D721Med (cell line): ENCODE data around the gene SECISBP2L.

Experiments used
- DNase-seq: peaks from one replicate; pipeline ENCODE4 v3.0.0; 2011; ENCODE audit warnings: low spot score; ENCODE audit not compliant: insufficient read length
- FAIRE-seq: peaks from 2 replicates; lab custom pipeline; 2011; peaks lifted over from hg19 to GRCh38; lab: Jason Lieb, UNC
- TF ChIP-seq, protein P1 (sequence below): IDR thresholded peaks from 2 replicates; pipeline ENCODE4 v1.5.1; 2012; ENCODE audit warnings: mild to moderate bottlenecking, control low read depth; ENCODE audit not compliant: insufficient read depth; ENCODE audit errors: missing control alignments

The SECISBP2L gene

DNA sequence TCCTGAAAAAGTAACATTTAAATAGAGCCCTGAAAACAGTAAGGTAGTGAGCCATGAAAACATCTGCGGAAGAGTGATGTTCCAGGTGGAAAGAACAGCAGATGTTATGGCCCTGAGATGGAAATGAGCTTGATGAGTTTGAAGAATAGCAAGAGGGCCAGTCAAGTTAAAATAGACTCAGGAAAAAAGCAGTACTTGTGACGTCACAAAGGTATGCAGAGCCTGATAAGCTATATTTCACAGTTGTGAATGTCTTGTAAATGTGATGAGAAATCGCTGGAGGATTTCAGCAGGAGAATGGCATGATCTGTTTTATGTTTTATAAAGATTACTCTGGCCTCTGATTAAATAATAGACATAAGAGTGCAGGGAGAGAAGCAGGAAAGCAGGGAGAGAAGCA lies 18.6 kb upstream of the SECISBP2L start:
- FAIRE-seq (no peak), DNase-seq (no peak)
- TF ChIP-seq, protein P1, sequence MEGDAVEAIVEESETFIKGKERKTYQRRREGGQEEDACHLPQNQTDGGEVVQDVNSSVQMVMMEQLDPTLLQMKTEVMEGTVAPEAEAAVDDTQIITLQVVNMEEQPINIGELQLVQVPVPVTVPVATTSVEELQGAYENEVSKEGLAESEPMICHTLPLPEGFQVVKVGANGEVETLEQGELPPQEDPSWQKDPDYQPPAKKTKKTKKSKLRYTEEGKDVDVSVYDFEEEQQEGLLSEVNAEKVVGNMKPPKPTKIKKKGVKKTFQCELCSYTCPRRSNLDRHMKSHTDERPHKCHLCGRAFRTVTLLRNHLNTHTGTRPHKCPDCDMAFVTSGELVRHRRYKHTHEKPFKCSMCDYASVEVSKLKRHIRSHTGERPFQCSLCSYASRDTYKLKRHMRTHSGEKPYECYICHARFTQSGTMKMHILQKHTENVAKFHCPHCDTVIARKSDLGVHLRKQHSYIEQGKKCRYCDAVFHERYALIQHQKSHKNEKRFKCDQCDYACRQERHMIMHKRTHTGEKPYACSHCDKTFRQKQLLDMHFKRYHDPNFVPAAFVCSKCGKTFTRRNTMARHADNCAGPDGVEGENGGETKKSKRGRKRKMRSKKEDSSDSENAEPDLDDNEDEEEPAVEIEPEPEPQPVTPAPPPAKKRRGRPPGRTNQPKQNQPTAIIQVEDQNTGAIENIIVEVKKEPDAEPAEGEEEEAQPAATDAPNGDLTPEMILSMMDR, result no peak

DNA sequence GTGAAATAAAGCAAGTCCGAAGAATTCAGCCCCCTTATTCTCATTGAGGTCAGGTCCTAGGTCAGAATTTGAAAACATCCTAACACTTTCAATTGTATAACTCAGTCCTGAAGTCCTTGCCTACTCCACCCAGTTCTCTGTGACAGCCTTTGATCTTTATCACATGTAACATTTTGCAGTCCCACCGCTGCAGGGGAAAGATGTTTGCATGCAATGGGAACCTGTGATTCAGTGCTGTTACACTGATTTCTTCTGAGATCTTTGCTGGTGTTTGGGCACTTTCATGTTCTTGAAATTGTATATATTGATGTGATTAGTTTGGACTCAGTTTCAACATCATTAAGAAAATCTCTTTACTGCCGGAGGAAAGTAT lies 18.0 kb upstream of the SECISBP2L start:
- TF ChIP-seq, protein P1, result no peak
- FAIRE-seq (no peak), DNase-seq (no peak)

DNA sequence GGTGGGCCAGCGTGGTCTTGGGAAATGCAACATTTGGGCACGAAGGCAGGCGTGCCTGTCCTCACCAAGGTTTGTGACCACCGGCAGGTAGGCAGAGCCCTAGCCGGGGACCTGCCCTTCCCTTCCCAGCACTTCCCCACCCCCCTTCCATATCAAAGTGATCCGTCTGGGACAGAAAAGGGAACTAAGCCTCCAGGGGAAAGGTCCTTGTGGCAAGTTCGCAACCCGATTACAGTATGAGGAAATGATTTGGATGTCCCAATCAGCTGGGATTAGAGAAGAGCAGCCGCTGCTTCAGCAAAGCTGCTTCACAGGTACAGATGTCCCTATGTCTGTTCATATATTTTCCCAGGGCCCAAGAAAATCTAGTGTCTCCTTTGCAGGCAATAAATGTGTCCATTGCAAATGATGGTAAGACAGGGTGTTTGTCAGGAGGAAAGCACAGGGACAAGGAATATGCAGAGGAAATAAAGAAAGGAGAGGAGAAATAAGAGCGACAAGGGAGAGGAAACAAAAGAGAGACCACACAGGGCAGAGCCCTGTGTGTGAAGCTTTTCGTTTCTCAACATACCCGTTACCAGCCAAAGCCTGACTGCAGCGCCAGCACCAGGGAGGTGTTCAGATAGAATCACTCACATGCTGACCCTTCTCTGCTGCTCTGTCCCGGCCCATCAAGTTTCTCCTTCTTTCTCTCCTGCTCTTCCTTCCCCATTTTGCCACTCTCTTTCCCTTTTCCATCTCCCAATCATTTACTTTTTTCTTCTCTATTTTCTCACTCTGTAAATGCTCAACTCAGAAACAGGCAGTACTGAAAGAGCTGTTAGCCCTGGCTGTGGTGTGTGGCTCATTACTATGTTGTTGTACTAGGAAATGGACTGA lies 17.4 kb upstream of the SECISBP2L start:
- no peak for DNase-seq
- TF ChIP-seq, protein P1, result no peak
- no peak for FAIRE-seq

DNA sequence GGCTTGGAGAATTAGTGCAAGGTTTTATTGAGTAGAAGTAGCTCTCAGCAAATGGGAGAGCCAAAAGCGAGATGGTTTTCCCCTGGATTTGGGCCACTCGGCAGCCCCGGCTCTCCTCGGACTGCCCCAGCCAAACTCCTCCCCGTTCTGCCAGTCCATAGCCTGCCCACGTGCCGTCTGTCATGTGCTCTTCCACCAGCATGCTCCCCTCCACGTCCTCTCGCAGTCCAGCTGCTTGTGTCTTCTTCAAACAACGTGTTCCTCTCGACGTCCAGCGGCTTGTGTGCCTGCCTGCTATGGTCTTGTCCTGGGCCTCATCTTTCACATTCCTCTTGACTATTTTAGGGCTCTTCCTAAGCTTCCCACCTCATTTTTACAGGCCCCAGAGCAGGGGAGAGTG lies 16.7 kb upstream of the SECISBP2L start:
- FAIRE-seq, result no peak
- no peak for DNase-seq
- TF ChIP-seq, protein P1, result no peak

DNA sequence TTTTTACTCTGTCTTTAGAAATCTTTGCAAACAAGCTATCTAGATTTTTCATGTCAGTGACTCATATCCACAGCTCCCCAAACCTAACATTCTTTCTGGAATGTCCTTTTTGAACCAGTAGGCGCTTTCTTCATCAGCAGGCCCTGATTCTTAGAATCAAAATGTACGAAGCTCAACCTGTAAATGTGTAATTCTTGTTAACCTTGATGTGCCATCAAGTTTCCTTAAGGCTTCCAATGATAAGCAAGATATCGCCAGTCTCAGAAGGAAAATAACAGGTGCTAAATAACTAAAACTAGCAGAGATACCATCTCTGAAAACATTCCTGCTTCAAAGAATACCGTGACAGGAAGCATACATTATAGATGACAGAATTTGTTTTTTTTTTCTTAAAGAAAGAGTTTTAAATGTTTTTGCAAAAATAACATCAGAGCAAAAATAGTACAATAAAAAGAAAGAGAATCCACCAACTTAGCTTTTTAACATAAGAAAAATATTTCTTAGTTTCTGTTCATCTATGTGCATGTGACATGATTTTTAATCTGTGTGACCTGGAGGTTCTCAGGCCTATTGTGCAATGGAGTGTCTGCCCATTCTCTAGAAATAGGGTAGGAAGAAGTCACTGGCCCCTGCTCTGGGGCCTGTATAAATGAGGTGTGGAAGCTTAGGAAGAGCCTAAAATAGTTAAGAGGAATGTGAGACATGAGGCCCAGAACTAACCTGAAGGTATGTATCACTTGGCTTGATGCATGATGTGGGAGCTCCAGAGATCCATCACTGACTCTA lies 14.7 kb upstream of the SECISBP2L start:
- no peak for FAIRE-seq
- DNase-seq, result no peak

DNA sequence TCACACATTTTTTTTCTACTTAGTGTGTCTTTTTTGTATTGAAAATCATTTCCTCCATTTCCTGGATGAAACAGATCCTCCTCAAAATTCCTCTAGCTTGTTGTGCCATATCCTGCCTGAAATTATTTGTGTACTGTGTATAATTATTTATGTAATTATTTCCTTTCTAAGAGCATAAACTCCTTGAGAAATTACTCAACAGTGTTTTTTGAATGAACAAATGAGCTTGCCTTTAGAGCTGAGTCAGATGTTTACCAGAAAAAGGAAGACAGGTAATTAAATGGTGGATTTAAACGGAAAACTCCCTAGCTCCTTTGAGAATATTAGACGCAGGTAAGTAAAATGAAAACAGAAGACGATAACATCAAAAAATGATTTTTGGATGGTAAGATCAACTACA lies 13.2 kb upstream of the SECISBP2L start:
- DNase-seq, result no peak
- TF ChIP-seq, protein P1, result no peak
- no peak for FAIRE-seq

More for the DNA sequence above, 14.7 kb upstream of the SECISBP2L start:
- TF ChIP-seq, protein P1, result no peak

DNA sequence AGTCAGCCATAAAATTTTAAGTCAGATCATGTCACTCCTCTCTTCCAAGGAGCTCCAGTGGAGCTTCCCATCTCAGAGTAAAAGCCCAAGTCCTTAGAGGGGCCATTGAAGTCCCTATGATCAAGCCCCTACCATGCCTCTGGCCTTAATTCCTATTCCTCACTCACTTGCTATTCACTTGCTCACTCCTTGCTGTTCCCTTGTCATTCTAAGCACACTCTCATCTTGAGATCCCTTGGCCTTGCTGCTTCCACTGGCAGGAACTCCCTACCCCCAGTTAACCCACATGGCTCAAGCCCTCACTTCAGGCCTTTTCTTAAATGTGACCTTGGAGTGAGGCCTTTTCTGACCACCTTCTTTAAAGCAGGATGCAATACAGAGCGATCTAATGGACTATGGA lies 12.3 kb upstream of the SECISBP2L start:
- DNase-seq (no peak), FAIRE-seq (no peak)
- TF ChIP-seq, protein P1, result no peak
